K562 (cell line): Measurements from ENCODE around the gene MRPL44. TPM values are rescaled to one million over a fixed set of nuclear protein-coding genes. Genes with fewer than 3 reads are reported as not detected.
A peak's percentile ranks its signal among the peaks of the same experiment; 100 is the strongest.
"Not testable (repeated sequence)": the region's sequence is repeated elsewhere in the genome, so short reads cannot be mapped to it uniquely, and the experiment has no call there.

Experiments used
- ATAC-seq: fragments of 200-7000 bp; cut with Tn5 transposase; 3 replicates; pipeline ENCODE4 v1.9.1; 2020; ENCODE audit warnings: moderate library complexity
- BruUV-seq: library from RNA; stranded (reverse); fragments of 400-500 nt; replicated peaks from 2 replicates; lab custom pipeline; 2021; lab: Mats Ljungman, UMichigan
- CTCF ChIA-PET: fragments of 300-600 bp; formaldehyde crosslinking; extraction: SDS; loops from one replicate; lab custom pipeline; 2021; ENCODE audit warnings: low intra/inter-chr PET ratio; lab: Yijun Ruan, JAX
- POLR2A ChIA-PET: fragments of 300-600, 350-650 bp; sonication (Branson Sonifier 250); formaldehyde crosslinking; extraction: SDS; loops from one replicate; lab custom pipeline; 2021; ENCODE audit warnings: antibody characterized with exemption, inconsistent platforms; lab: Yijun Ruan, JAX
- DNase-seq, 4 experiments: peaks; one replicate each; pipeline versions ENCODE4 v3.0.0 to v3.0.0-alpha.2; 2011 to 2018; ENCODE audit warnings: low spot score in 3 of 4, mixed read lengths in 3 of 4; ENCODE audit errors: extremely low read depth in 1 of 4
- FAIRE-seq: peaks from 2 replicates; lab custom pipeline; 2011; peaks lifted over from hg19 to GRCh38; lab: Jason Lieb, UNC
- H2AFZ ChIP-seq: 2 replicates; pipeline ENCODE4 v1.6.0; 2011; ENCODE audit warnings: low read depth, low read length, control low read depth, inconsistent platforms
- H3K27ac ChIP-seq: fragments of 200-600 bp; 3 replicates; pipeline ENCODE4 v1.8.0; 2011; ENCODE audit warnings: low read depth, mild to moderate bottlenecking, control low read depth, inconsistent platforms, low read length, moderate library complexity, mixed read lengths; ENCODE audit errors: extremely low read depth
- H3K27me3 ChIP-seq, 2 experiments: fragments of 300-600 bp in 1 of 2; 2 replicates in 1 of 2; 3 replicates in 1 of 2; pipeline versions ENCODE4 v1.6.0 to v1.8.0; 2011; ENCODE audit warnings: inconsistent platforms in 2 of 2, low read length in 2 of 2, mild to moderate bottlenecking in 1 of 2, mixed read lengths in 1 of 2, moderate library complexity in 1 of 2; ENCODE audit not compliant: control insufficient read depth in 2 of 2, insufficient read depth in 2 of 2
- H3K36me3 ChIP-seq: fragments of 300-600 bp; 3 replicates; pipeline ENCODE4 v1.8.0; 2011; ENCODE audit warnings: mild to moderate bottlenecking, low read length, inconsistent platforms; ENCODE audit not compliant: control insufficient read depth, insufficient read depth
- H3K4me1 ChIP-seq, 2 experiments: fragments of 200-600 bp in 1 of 2; replicated peaks in 1 of 2; 2 replicates in 1 of 2; 3 replicates in 1 of 2; pipeline versions ENCODE4 v1.5.1 to v1.8.0; 2011; ENCODE audit warnings: inconsistent platforms in 2 of 2, low read length in 2 of 2, mild to moderate bottlenecking in 1 of 2, mixed read lengths in 1 of 2, moderate library complexity in 1 of 2; ENCODE audit not compliant: control insufficient read depth in 2 of 2, insufficient read depth in 2 of 2
- H3K4me2 ChIP-seq: 2 replicates; pipeline ENCODE4 v1.6.1; 2011; ENCODE audit warnings: low read length, control low read depth, inconsistent platforms, mixed read lengths; ENCODE audit not compliant: insufficient read depth
- H3K4me3 ChIP-seq: fragments of 200-600 bp; sonication (generic), shearing (Covaris generic); 2 replicates; pipeline ENCODE4 v1.5.1; 2016; ENCODE audit warnings: control low read depth, inconsistent platforms
- H3K79me2 ChIP-seq: fragments of 200-600 bp; 3 replicates; pipeline ENCODE4 v1.8.0; 2011; ENCODE audit warnings: low read length, inconsistent platforms; ENCODE audit not compliant: control insufficient read depth, insufficient read depth
- H3K9ac ChIP-seq, 2 experiments: 2 replicates each; pipeline versions ENCODE4 v1.6.0 to v1.6.1; 2011; ENCODE audit warnings: low read depth in 2 of 2, low read length in 2 of 2, control low read depth in 1 of 2, inconsistent platforms in 1 of 2, mild to moderate bottlenecking in 1 of 2, mixed read lengths in 1 of 2; ENCODE audit not compliant: insufficient read depth in 1 of 2
- H3K9me1 ChIP-seq: one replicate; pipeline ENCODE4 v1.6.0; 2011; ENCODE audit warnings: inconsistent platforms, mild to moderate bottlenecking, low read length, moderate library complexity; ENCODE audit not compliant: control insufficient read depth, insufficient read depth
- H3K9me3 ChIP-seq: replicated peaks from 2 replicates; pipeline ENCODE4 v1.5.1; 2011; ENCODE audit warnings: low read depth, low read length, inconsistent platforms; ENCODE audit not compliant: control insufficient read depth, insufficient read depth
- H4K20me1 ChIP-seq: replicated peaks from 2 replicates; pipeline ENCODE4 v1.6.1; 2011; ENCODE audit warnings: low read length, inconsistent platforms, mixed read lengths; ENCODE audit not compliant: control insufficient read depth, insufficient read depth
- CEBPG ChIP-seq, 3 experiments: fragments of 200-800 bp in 1 of 3; sonication (Bioruptor generic) in 1 of 3; sonication (generic) in 1 of 3; formaldehyde crosslinking in 1 of 3; IDR thresholded peaks in 2 of 3; conservative IDR thresholded peaks in 1 of 3; 2 replicates each; pipeline versions ENCODE4 v1.6.1 to v1.8.0; 2016 to 2022; ENCODE audit warnings: missing compliant biosample characterization in 2 of 3, missing genetic modification characterization in 2 of 3, mild to moderate bottlenecking in 1 of 3, missing genetic modification reagents in 1 of 3
- CTBP1 ChIP-seq: fragments of 450-650 bp; IDR thresholded peaks from 2 replicates; pipeline ENCODE4 v1.6.1; 2016; ENCODE audit warnings: borderline replicate concordance
- RBM15 ChIP-seq: fragments of 200-400 bp; formaldehyde crosslinking; IDR thresholded peaks from 2 replicates; pipeline ENCODE4 v1.6.1; 2018; ENCODE audit warnings: mild to moderate bottlenecking, low read length, moderate library complexity; ENCODE audit not compliant: insufficient read depth
- ZNF146 ChIP-seq: IDR thresholded peaks from one replicate; pipeline ENCODE4 v1.6.1; 2018; ENCODE audit warnings: missing compliant biosample characterization; ENCODE audit not compliant: unreplicated experiment
- WGBS: fragments of 100-300 bp; shearing (Covaris generic); methylation state at CpG from one replicate; pipeline ENCODE4 v1.1.6; 2016; ENCODE audit warnings: low coverage, mixed read lengths; ENCODE audit not compliant: insufficient coverage; ENCODE audit errors: missing lambda C conversion rate; 5-methylcytosine and 5-hydroxymethylcytosine counted together
- in situ Hi-C: fragments of 300-500 bp; cut with MboI; formaldehyde crosslinking; loops from 4 replicates; pipeline ENCODE4 v1.15.0; 2018; ENCODE audit warnings: inconsistent platforms, mixed read lengths
- intact Hi-C: fragments of 100-400 bp; cut with micrococcal nuclease; formaldehyde crosslinking; loops from 2 replicates; pipeline ENCODE4 v1.14.2; 2022
- polyA plus RNA-seq, 8 experiments: library from polyadenylated mRNA; depleted of rRNA in 4 of 8; stranded (reverse) in 5 of 8; unstranded in 3 of 8; fragments of >200 nt; fragmentation: Nextera tagmentation in 2 of 8; fragmentation: Illumina TruSeq in 1 of 8; extraction: Ambion mirVana in 2 of 8; extraction: Trizol in 1 of 8; gene quantifications; 2 replicates each; pipeline versions ENCODE4 v1.2.1 to v1.2.3, GENCODE V29; 2011 to 2014; ENCODE audit warnings: inconsistent platforms in 1 of 8, missing spikeins in 1 of 8
- total RNA-seq, 7 experiments: library from RNA; depleted of rRNA in 6 of 7; stranded (reverse); fragments of >200 nt in 6 of 7; fragmentation: Illumina TruSeq in 2 of 7; extraction: Trizol in 2 of 7; gene quantifications; 2 replicates each; pipeline versions ENCODE4 v1.2.1 to v1.2.3, GENCODE V29; 2011 to 2021; ENCODE audit warnings: low replicate concordance in 1 of 7

MRPL44 gene
- total and polyA plus RNA-seq, 9 of the 15 experiments (the other 6 are each of a cell fraction or from before 2014, with no cell fraction given) = 10.4 to 26.0 (median 20.2) TPM

- FAIRE-seq, intact Hi-C loops, H3K9me3 ChIP-seq, H3K9ac ChIP-seq, CTCF ChIA-PET, ATAC-seq, H3K4me2 ChIP-seq, H3K4me1 ChIP-seq, H2AFZ ChIP-seq, BruUV-seq, DNase-seq, H4K20me1 ChIP-seq, H3K36me3 ChIP-seq, in situ Hi-C loops, H3K4me3 ChIP-seq, H3K27ac ChIP-seq, H3K9me1 ChIP-seq, POLR2A ChIA-PET, H3K79me2 ChIP-seq: not testable (repeated sequence)
- TF ChIP-seq ZNF146 (CRISPR knock-in tag) = peak; percentile 67
- WGBS = 13% methylated on average over 3 of the region's 5 CpGs
- peaks cover 9 to 41% of the 10 kb centered on the region in 2 experiments for H3K27me3 ChIP-seq
Observed at GRCh38 chr2:224000662-224001061, 43.4 kb downstream of the MRPL44 start.

- TF ChIP-seq CTBP1 (no peak), CEBPG (CRISPR knock-in tag; IDR thresholded peaks at IDR 0.05) (no peak), CEBPG (tag; conservative IDR thresholded peaks at IDR 0.05 in 1 of 2, IDR thresholded peaks at IDR 0.05 in 1 of 2) (peak in 1 of 2 experiments; percentile 35; a peak in 1 of 4 replicates), RBM15 (no peak)
- Histone ChIP-seq H3K4me1 (no peaks in the 10 kb centered on the region), H4K20me1 (no peaks in the 10 kb centered on the region), H3K36me3 (no peaks in the 10 kb centered on the region), H3K4me2 (no peak overlapping the region), H3K27ac (no peak overlapping the region), H2AFZ (no peak overlapping the region), H3K9me3 (no peaks in the 10 kb centered on the region), H3K9me1 (no peaks in the 10 kb centered on the region), H3K27me3 (peaks cover 13 to 41% of the 10 kb centered on the region in 2 experiments), H3K9ac (no peak overlapping the region), H3K79me2 (no peaks in the 10 kb centered on the region), H3K4me3 (no peak overlapping the region)
- FAIRE-seq (no peak), ATAC-seq (no peak), DNase-seq (no peak)
- ChIA-PET CTCF (no interaction called here), POLR2A (interaction anchor here (0.7 kb wide), 1 partner anchor 405 kb away, joined by 3 read pairs; no protein-coding TSS in a partner anchor)
- intact Hi-C loops (no loop called here), in situ Hi-C loops (no loop called here)
- no TSS peak for BruUV-seq
- 4% methylated on average over 15 of the region's 16 CpGs for WGBS
Observed at GRCh38 chr2:224004105-224004695, 46.9 kb downstream of the MRPL44 start.
